HG02973 (cell line): ENCODE results near the gene RGS8.
A peak's percentile ranks its signal among the peaks of the same experiment; 100 is the strongest.
"Not testable (repeated sequence)": the region's sequence is repeated elsewhere in the genome, so short reads cannot be mapped to it uniquely, and the experiment has no call there.

ENCODE experiments used
- ATAC-seq: cut with Tn5 transposase; IDR thresholded peaks from one replicate; pipeline ENCODE4 v1.9.1; 2021; ENCODE audit warnings: moderate library complexity; ENCODE audit not compliant: unreplicated experiment

RGS8 gene

GRCh38 chr1:182702826-182703524, 18.6 kb upstream of the RGS8 start:
- no peak for ATAC-seq

GRCh38 chr1:182700351-182700709, 15.9 kb upstream of the RGS8 start:
- no peak for ATAC-seq

GRCh38 chr1:182699393-182700350, 15.3 kb upstream of the RGS8 start:
- no peak for ATAC-seq

GRCh38 chr1:182698971-182699370, 14.6 kb upstream of the RGS8 start:
- no peak for ATAC-seq

- ATAC-seq, result not testable (repeated sequence)
These were observed 8.8 kb upstream of the RGS8 start for GRCh38 chr1:182693139-182693538.

- ATAC-seq, result no peak
These were observed 6.6 kb upstream of the RGS8 start for GRCh38 chr1:182690886-182691443.

GRCh38 chr1:182688436-182689205, 4.2 kb upstream of the RGS8 start:
- ATAC-seq, result no peak

GRCh38 chr1:182687361-182687760, 3.0 kb upstream of the RGS8 start:
- ATAC-seq, result no peak

- no peak for ATAC-seq
These were observed 2.1 kb upstream of the RGS8 start for GRCh38 chr1:182686446-182686845.

- no peak for ATAC-seq
These were observed 828 bp upstream of the RGS8 start for GRCh38 chr1:182685215-182685614.

- no peak for ATAC-seq
These were observed 1.4 kb downstream of the RGS8 start for GRCh38 chr1:182682898-182683501.

- ATAC-seq, result no peak
These were observed 2.0 kb downstream of the RGS8 start for GRCh38 chr1:182682406-182682805.

GRCh38 chr1:182681568-182681912, 2.8 kb downstream of the RGS8 start:
- no peak for ATAC-seq

- ATAC-seq, result no peak
These were observed 3.4 kb downstream of the RGS8 start for GRCh38 chr1:182680901-182681567.

GRCh38 chr1:182680408-182680807, 4.0 kb downstream of the RGS8 start:
- no peak for ATAC-seq

- ATAC-seq, result no peak
These were observed 4.7 kb downstream of the RGS8 start for GRCh38 chr1:182679684-182680083.

GRCh38 chr1:182677397-182678098, 6.8 kb downstream of the RGS8 start:
- ATAC-seq, result peak; percentile 87

- ATAC-seq, result no peak
These were observed 8.1 kb downstream of the RGS8 start for GRCh38 chr1:182676274-182676673.

- ATAC-seq, result no peak
These were observed 9.8 kb downstream of the RGS8 start for GRCh38 chr1:182674346-182675246.
